DOHH2 (cell line): ENCODE results near the gene ATP9B.

Source experiments
- H3F3A ChIP-seq: fragments of 200-600 bp; sonication (generic), shearing (Covaris generic); 2 replicates; pipeline ENCODE4 v1.6.0; 2016; ENCODE audit warnings: antibody characterized with exemption, mild to moderate bottlenecking; ENCODE audit not compliant: control insufficient read depth, insufficient read depth
- H3K27ac ChIP-seq: fragments of 200-600 bp; sonication (generic); 2 replicates; pipeline ENCODE4 v1.5.1; 2014; ENCODE audit warnings: low read depth, mild to moderate bottlenecking, low read length, moderate library complexity
- H3K27me3 ChIP-seq: fragments of 200-600 bp; sonication (generic); 2 replicates; pipeline ENCODE4 v1.6.1; 2014; ENCODE audit warnings: mild to moderate bottlenecking, low read length, mixed read lengths; ENCODE audit not compliant: control insufficient read depth
- H3K36me3 ChIP-seq: fragments of 200-600 bp; sonication (generic); 2 replicates; pipeline ENCODE4 v1.6.1; 2014; ENCODE audit warnings: mild to moderate bottlenecking, low read length, moderate library complexity, mixed read lengths; ENCODE audit not compliant: control insufficient read depth
- H3K4me1 ChIP-seq: fragments of 200-600 bp; sonication (generic); 2 replicates; pipeline ENCODE4 v1.6.1; 2014; ENCODE audit warnings: mild to moderate bottlenecking, low read length, mixed read lengths; ENCODE audit not compliant: control insufficient read depth
- H3K4me2 ChIP-seq: fragments of 200-600 bp; sonication (generic); 2 replicates; pipeline ENCODE4 v1.6.0; 2014; ENCODE audit warnings: mild to moderate bottlenecking, low read length, moderate library complexity
- H3K4me3 ChIP-seq: fragments of 200-600 bp; sonication (generic); 2 replicates; pipeline ENCODE4 v1.5.1; 2014; ENCODE audit warnings: mild to moderate bottlenecking, low read length, mixed read lengths
- H3K79me2 ChIP-seq: fragments of 200-600 bp; sonication (generic); 2 replicates; pipeline ENCODE4 v1.6.1; 2014; ENCODE audit warnings: mild to moderate bottlenecking, low read length, mixed read lengths; ENCODE audit not compliant: control insufficient read depth
- H3K9me2 ChIP-seq: fragments of 200-600 bp; sonication (generic); replicated peaks from 2 replicates; pipeline ENCODE4 v1.6.1; 2014; ENCODE audit warnings: mild to moderate bottlenecking, low read length, mixed read lengths; ENCODE audit not compliant: control insufficient read depth
- H3K9me3 ChIP-seq: fragments of 200-600 bp; sonication (generic); 2 replicates; pipeline ENCODE4 v1.6.1; 2014; ENCODE audit warnings: antibody characterized with exemption, low read length, mixed read lengths; ENCODE audit not compliant: control insufficient read depth, insufficient read depth
- H4K20me1 ChIP-seq: fragments of 200-600 bp; sonication (generic); 2 replicates; pipeline ENCODE4 v1.6.0; 2014; ENCODE audit warnings: low read depth, mild to moderate bottlenecking, antibody characterized with exemption, low read length, moderate library complexity; ENCODE audit not compliant: control insufficient read depth, insufficient read depth
- CTCF ChIP-seq: fragments of 200-600 bp; sonication (generic); IDR thresholded peaks from one replicate; pipeline ENCODE4 v1.5.1; 2014; ENCODE audit warnings: antibody characterized with exemption, mild to moderate bottlenecking, low read depth, low read length; ENCODE audit not compliant: poor library complexity, severe bottlenecking
- EZH2phosphoT487 ChIP-seq: fragments of 200-600 bp; sonication (generic); IDR thresholded peaks from 2 replicates; pipeline ENCODE4 v1.6.1; 2017; ENCODE audit warnings: borderline replicate concordance, mild to moderate bottlenecking, antibody characterized with exemption, low read length, moderate library complexity, mixed read lengths

The ATP9B gene

GRCh38 chr18:79383388-79384056, 314.3 kb downstream of the ATP9B start:
- H3K27ac ChIP-seq = no peak overlapping the region
- H3F3A ChIP-seq = no peaks in the 10 kb centered on the region
- H3K4me3 ChIP-seq = no peak overlapping the region
- peaks cover 3% of the 10 kb centered on the region; the same call in 1 of the 2 replicates for H4K20me1 ChIP-seq
- H3K4me2 ChIP-seq = no peak overlapping the region
- H3K27me3 ChIP-seq = peaks cover 7% of the 10 kb centered on the region; the same call in 1 of the 2 replicates
- H3K9me3 ChIP-seq = no peaks in the 10 kb centered on the region
- peaks cover 12% of the 10 kb centered on the region for H3K4me1 ChIP-seq
- H3K79me2 ChIP-seq = no peaks in the 10 kb centered on the region
- no peaks in the 10 kb centered on the region for H3K36me3 ChIP-seq
- TF ChIP-seq EZH2phosphoT487 (no peak), CTCF (no peak)
- H3K9me2 ChIP-seq = no peaks in the 10 kb centered on the region

- peaks cover 9% of the 10 kb centered on the region for H3K4me1 ChIP-seq
- H3F3A ChIP-seq = no peaks in the 10 kb centered on the region
- H3K9me2 ChIP-seq = no peaks in the 10 kb centered on the region
- H3K79me2 ChIP-seq = no peaks in the 10 kb centered on the region
- H3K36me3 ChIP-seq = no peaks in the 10 kb centered on the region
- peaks cover 3% of the 10 kb centered on the region; the same call in 1 of the 2 replicates for H4K20me1 ChIP-seq
- TF ChIP-seq EZH2phosphoT487 = no peak
- no peak for TF ChIP-seq CTCF
- H3K27me3 ChIP-seq = peaks cover 15% of the 10 kb centered on the region
- no peaks in the 10 kb centered on the region for H3K9me3 ChIP-seq
- no peak overlapping the region for H3K4me2 ChIP-seq
- H3K27ac ChIP-seq = no peak overlapping the region
- H3K4me3 ChIP-seq = no peak overlapping the region
These were observed 315.1 kb downstream of the ATP9B start for GRCh38 chr18:79384151-79384807.

GRCh38 chr18:79384834-79385233, 315.6 kb downstream of the ATP9B start:
- peaks cover 19% of the 10 kb centered on the region for H3K27me3 ChIP-seq
- H3K36me3 ChIP-seq = no peaks in the 10 kb centered on the region
- no peaks in the 10 kb centered on the region for H3K9me3 ChIP-seq
- H4K20me1 ChIP-seq = peaks cover 3% of the 10 kb centered on the region; the same call in 1 of the 2 replicates
- H3K79me2 ChIP-seq = no peaks in the 10 kb centered on the region
- H3K9me2 ChIP-seq = no peaks in the 10 kb centered on the region
- H3K4me1 ChIP-seq = peaks cover 9% of the 10 kb centered on the region
- H3K27ac ChIP-seq = no peak overlapping the region
- no peak overlapping the region for H3K4me2 ChIP-seq
- peaks cover under 1% of the 10 kb centered on the region; the same call in 1 of the 2 replicates for H3F3A ChIP-seq
- H3K4me3 ChIP-seq = no peak overlapping the region
- TF ChIP-seq EZH2phosphoT487 (no peak), CTCF (no peak)
